ENCODE results near the gene C19orf38. TPM values are rescaled to one million over a fixed set of nuclear protein-coding genes. Genes with fewer than 3 reads are reported as not detected.

The C19orf38 gene
- total and polyA plus RNA-seq, 2 experiments from 2014 or later = 0.45 TPM; not detected in 1

- TF ChIP-seq ZNF462 (CRISPR knock-in tag; IDR thresholded peaks at IDR 0.05) = no peak
- TF ChIP-seq JUNB (IDR thresholded peaks at IDR 0.05; ENCODE audit: unreplicated experiment) = no peak
- TF ChIP-seq POLR2AphosphoS5 (IDR thresholded peaks at IDR 0.05; ENCODE audit: low read depth) = no peak
- TF ChIP-seq ZNF331 (CRISPR knock-in tag; IDR thresholded peaks at IDR 0.05; ENCODE audit: low read depth) = no peak
- TF ChIP-seq NANOG (IDR thresholded peaks at IDR 0.05; ENCODE audit: borderline replicate concordance) = no peak
- TF ChIP-seq CREB1 (CRISPR knock-in tag; IDR thresholded peaks at IDR 0.05; ENCODE audit: low read depth) = no peak
- no peak for TF ChIP-seq ZNF114 (CRISPR knock-in tag; IDR thresholded peaks at IDR 0.05)
Observed at GRCh38 chr19:10838377-10838776, 9.8 kb upstream of the C19orf38 start (continued).

GRCh38 chr19:10839114-10840050 lies 8.8 kb upstream of the C19orf38 start:
- H3K4me3 ChIP-seq = no peak overlapping the region
- peaks cover 6% of the 10 kb centered on the region for H3K27me3 ChIP-seq (ENCODE audit: insufficient read depth)
- H3K4me1 ChIP-seq (ENCODE audit: insufficient read depth) = no peaks in the 10 kb centered on the region
- no peaks in the 10 kb centered on the region for H3K79me2 ChIP-seq (replicated peaks; ENCODE audit: insufficient read depth)
- H3K27ac ChIP-seq (ENCODE audit: low read depth) = no peak overlapping the region
- H3F3A ChIP-seq (replicated peaks; ENCODE audit: low read depth) = peaks cover 6% of the 10 kb centered on the region; the same call in 1 of the 2 replicates
- no peak overlapping the region for H2AFZ ChIP-seq
- peaks cover 52% of the 10 kb centered on the region for H3K9me3 Mint-ChIP-seq
- H3K27me3 Mint-ChIP-seq (ENCODE audit: insufficient read depth, low read depth, poor library complexity) = peaks cover 21% of the 10 kb centered on the region
- H3K4me3 Mint-ChIP-seq = no peak overlapping the region
- no peaks in the 10 kb centered on the region for H3K36me3 ChIP-seq (ENCODE audit: insufficient read depth)
- ATAC-seq (no peak), DNase-seq (ENCODE audit: low spot score) (no peak)
- no peak overlapping the region for H3K4me2 ChIP-seq
- H3K36me3 Mint-ChIP-seq (ENCODE audit: low read depth) = peaks cover 17% of the 10 kb centered on the region; the same call in 2 of the 3 replicates
- H4K20me1 ChIP-seq (replicated peaks; ENCODE audit: insufficient read depth) = 0 out of 2 replicates have a peak, but pooled peaks cover 3% of the 10 kb centered on the region
- peaks cover 6% of the 10 kb centered on the region for H3K9me2 ChIP-seq (ENCODE audit: insufficient read depth)
- H3K4me1 Mint-ChIP-seq = no peaks in the 10 kb centered on the region
- no peak overlapping the region for H3K27ac Mint-ChIP-seq
- TF ChIP-seq REST (IDR thresholded peaks at IDR 0.05; ENCODE audit: unreplicated experiment) (no peak), STAT1 (IDR thresholded peaks at IDR 0.05; ENCODE audit: unreplicated experiment) (no peak)
